CD4-positive, alpha-beta T cell (primary cell): Measurements from ENCODE around the gene SLC16A1. TPM values are rescaled to one million over a fixed set of nuclear protein-coding genes. Genes with fewer than 3 reads are reported as not detected.
A peak's percentile ranks its signal among the peaks of the same experiment; 100 is the strongest.

Source experiments
- ATAC-seq: fragments of 200-7000 bp; cut with Tn5 transposase; one replicate; pipeline ENCODE4 v1.10.0; 2022; ENCODE audit warnings: mild to moderate bottlenecking; ENCODE audit not compliant: poor library complexity
- CTCF ChIA-PET: fragments of 350-600 bp; sonication (Branson Sonifier 250); formaldehyde crosslinking; loops from one replicate; lab custom pipeline; 2021; ENCODE audit warnings: antibody characterized with exemption, inconsistent platforms; lab: Charles Lee
- POLR2A ChIA-PET: fragments of 350-600 bp; sonication (Branson Sonifier 250); formaldehyde crosslinking; loops from one replicate; lab custom pipeline; 2021; ENCODE audit warnings: antibody characterized with exemption, inconsistent platforms; lab: Charles Lee
- DNase-seq, 14 experiments: peaks; one replicate each; pipeline ENCODE4 v3.0.0-alpha.2; 2013 to 2020; ENCODE audit warnings: mixed read lengths in 2 of 14
- H3K27ac ChIP-seq, 2 donors: one replicate each; pipeline versions ENCODE4 v1.5.1 to v1.7.0; 2013; ENCODE audit warnings: low read length in 2 of 2, low read depth in 1 of 2, mild to moderate bottlenecking in 1 of 2
- H3K27me3 ChIP-seq, 2 experiments: 1 replicate in 1 of 2; 2 replicates in 1 of 2; pipeline versions ENCODE4 v1.6.1 to v1.7.0; 2013; ENCODE audit warnings: low read length in 2 of 2, control low read depth in 1 of 2, mild to moderate bottlenecking in 1 of 2, moderate library complexity in 1 of 2; ENCODE audit not compliant: insufficient read depth in 2 of 2, control insufficient read depth in 1 of 2
- H3K36me3 ChIP-seq: one replicate; pipeline ENCODE4 v1.6.1; 2013; ENCODE audit warnings: low read length, control low read depth; ENCODE audit not compliant: insufficient read depth
- H3K4me1 ChIP-seq: one replicate; pipeline ENCODE4 v1.6.1; 2013; ENCODE audit warnings: low read length, control low read depth; ENCODE audit not compliant: insufficient read depth
- H3K4me3 ChIP-seq: one replicate; pipeline ENCODE4 v1.5.1; 2013; ENCODE audit warnings: mild to moderate bottlenecking, low read length, moderate library complexity
- H3K9me3 ChIP-seq, 2 experiments: 1 replicate in 1 of 2; 2 replicates in 1 of 2; pipeline versions ENCODE4 v1.6.1 to v1.7.0; 2013; ENCODE audit warnings: low read length in 2 of 2, mild to moderate bottlenecking in 2 of 2, control low read depth in 1 of 2, moderate library complexity in 1 of 2; ENCODE audit not compliant: control insufficient read depth in 1 of 2, insufficient read depth in 1 of 2
- H3K27ac Mint-ChIP-seq: one replicate; pipeline ENCODE4 v1.8.0; 2020; ENCODE audit warnings: mixed read lengths
- H3K27me3 Mint-ChIP-seq: one replicate; pipeline ENCODE4 v1.8.0; 2021; ENCODE audit warnings: mixed read lengths
- H3K36me3 Mint-ChIP-seq: one replicate; pipeline ENCODE4 v1.8.0; 2021; ENCODE audit warnings: low read depth, mixed read lengths
- H3K4me1 Mint-ChIP-seq: one replicate; pipeline ENCODE4 v1.8.0; 2021; ENCODE audit warnings: low read depth, mixed read lengths
- H3K4me3 Mint-ChIP-seq: one replicate; pipeline ENCODE4 v1.8.0; 2020; ENCODE audit warnings: mild to moderate bottlenecking, mixed read lengths
- H3K9me3 Mint-ChIP-seq: one replicate; pipeline ENCODE4 v1.8.0; 2020; ENCODE audit warnings: mixed read lengths
- intact Hi-C, 2 experiments: fragments of 100-400 bp; cut with DNase I in 1 of 2; cut with micrococcal nuclease in 1 of 2; formaldehyde crosslinking; loops; one replicate each; pipeline versions ENCODE4 v1.15.1 to v1.9.0; 2023 to 2025; cut with DNase I, micrococcal nuclease
- polyA plus RNA-seq, 2 donors: library from polyadenylated mRNA; unstranded; fragments of 120-200 nt; gene quantifications; one replicate each; pipeline ENCODE4 v1.2.1, GENCODE V29; 2013
- total RNA-seq, 174 experiments: library from RNA in 2 of 174; stranded (reverse) in 2 of 174; gene quantifications; one replicate each; pipeline ENCODE4 v1.2.3 and lab custom pipeline; 2021 to 2026
- TF ChIP-seq, protein P1 (sequence below): fragments of 200-600 bp; IDR thresholded peaks from one replicate; pipeline ENCODE4 v1.8.0; 2022; ENCODE audit warnings: antibody characterized with exemption, mild to moderate bottlenecking

SLC16A1 gene
- total RNA-seq (10 to 100 TPM; 22.9 to 26.6 TPM), total RNA-seq (lab: John Stamatoyannopoulos, UW) (16.8 to 474 (median 49.8) reads per million in 172 experiments)
- polyA plus RNA-seq (2013, experiment 1 of 2) = 6.6 TPM
- 6.8 TPM for polyA plus RNA-seq (2013, experiment 2 of 2)

GRCh38 chr1:112955773-112956543 is at the start of gene SLC16A1:
Gene SLC16A1 (minus strand): TSS chr1:112956196. CDS start chr1:112929308, 26,888 bp downstream.
- TF ChIP-seq, protein P1, sequence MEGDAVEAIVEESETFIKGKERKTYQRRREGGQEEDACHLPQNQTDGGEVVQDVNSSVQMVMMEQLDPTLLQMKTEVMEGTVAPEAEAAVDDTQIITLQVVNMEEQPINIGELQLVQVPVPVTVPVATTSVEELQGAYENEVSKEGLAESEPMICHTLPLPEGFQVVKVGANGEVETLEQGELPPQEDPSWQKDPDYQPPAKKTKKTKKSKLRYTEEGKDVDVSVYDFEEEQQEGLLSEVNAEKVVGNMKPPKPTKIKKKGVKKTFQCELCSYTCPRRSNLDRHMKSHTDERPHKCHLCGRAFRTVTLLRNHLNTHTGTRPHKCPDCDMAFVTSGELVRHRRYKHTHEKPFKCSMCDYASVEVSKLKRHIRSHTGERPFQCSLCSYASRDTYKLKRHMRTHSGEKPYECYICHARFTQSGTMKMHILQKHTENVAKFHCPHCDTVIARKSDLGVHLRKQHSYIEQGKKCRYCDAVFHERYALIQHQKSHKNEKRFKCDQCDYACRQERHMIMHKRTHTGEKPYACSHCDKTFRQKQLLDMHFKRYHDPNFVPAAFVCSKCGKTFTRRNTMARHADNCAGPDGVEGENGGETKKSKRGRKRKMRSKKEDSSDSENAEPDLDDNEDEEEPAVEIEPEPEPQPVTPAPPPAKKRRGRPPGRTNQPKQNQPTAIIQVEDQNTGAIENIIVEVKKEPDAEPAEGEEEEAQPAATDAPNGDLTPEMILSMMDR = peak; percentile 14
- no peaks in the 10 kb centered on the region for H3K9me3 Mint-ChIP-seq
- DNase-seq (peak; percentile 78 to 95 (median 86)), ATAC-seq (peak; percentile 74)
- Histone ChIP-seq H3K27ac (peak within 1 kb of the TSS; percentile 80 to 84), H3K4me1 (peaks cover 35% of the 10 kb centered on the region), H3K4me3 (peak within 1 kb of the TSS; percentile 86), H3K36me3 (no peaks in the 10 kb centered on the region), H3K9me3 (no peaks in the 10 kb centered on the region), H3K27me3 (no peaks in the 10 kb centered on the region)
- H3K27me3 Mint-ChIP-seq = no peaks in the 10 kb centered on the region
- peaks cover 61% of the 10 kb centered on the region for H3K4me1 Mint-ChIP-seq
- intact Hi-C loops = loop anchor here (2.0 to 10.0 kb wide), 11 partner anchors 74 to 1559 kb away; partner anchors contain the start of genes LRIG2 (in 2 of the 2), RSBN1 (in 2 of the 2), CAPZA1 (in 1 of the 2) and CTTNBP2NL (in 1 of the 2)
- peak within 1 kb of the TSS; percentile 98 for H3K4me3 Mint-ChIP-seq
- ChIA-PET POLR2A (interaction anchor here (0.6 to 1.3 kb wide), 14 partner anchors 9 to 1802 kb away, joined by 3 to 15 read pairs (median 4); partner anchors contain the start of genes CAPZA1, CSDE1, LRIG2 and MOV10), CTCF (interaction anchor here (2.7 kb wide), 1 partner anchor 117 kb away, joined by 20 read pairs; the partner anchor contains the start of gene LRIG2)
- peak within 1 kb of the TSS; percentile 76 for H3K27ac Mint-ChIP-seq
- H3K36me3 Mint-ChIP-seq = peaks cover 19% of the 10 kb centered on the region

GRCh38 chr1:113003751-113004690 is 48.0 kb upstream of the SLC16A1 start:
- intact Hi-C loops = no loop called here
- peaks cover 31% of the 10 kb centered on the region for H3K36me3 Mint-ChIP-seq
- no peak for ATAC-seq
- H3K4me1 Mint-ChIP-seq = no peaks in the 10 kb centered on the region
- Histone ChIP-seq H3K4me3 (no peak overlapping the region), H3K27me3 (no peaks in the 10 kb centered on the region), H3K36me3 (peaks cover 6% of the 10 kb centered on the region), H3K27ac (no peak overlapping the region), H3K9me3 (no peaks in the 10 kb centered on the region), H3K4me1 (no peaks in the 10 kb centered on the region)
- ChIA-PET CTCF (no interaction called here), POLR2A (no interaction called here)
- TF ChIP-seq, protein P1 = no peak
- H3K27ac Mint-ChIP-seq = no peak overlapping the region
- H3K27me3 Mint-ChIP-seq = no peaks in the 10 kb centered on the region
- no peak overlapping the region for H3K4me3 Mint-ChIP-seq
- H3K9me3 Mint-ChIP-seq = no peaks in the 10 kb centered on the region
- DNase-seq = no peak

- Mint-ChIP-seq H3K36me3 (peaks cover 31% of the 10 kb centered on the region), H3K4me1 (no peaks in the 10 kb centered on the region), H3K9me3 (no peaks in the 10 kb centered on the region), H3K27me3 (no peaks in the 10 kb centered on the region), H3K27ac (no peak overlapping the region), H3K4me3 (no peak overlapping the region)
- Histone ChIP-seq H3K27ac (no peak overlapping the region), H3K9me3 (no peaks in the 10 kb centered on the region), H3K4me1 (no peaks in the 10 kb centered on the region), H3K36me3 (peaks cover 4% of the 10 kb centered on the region), H3K27me3 (no peaks in the 10 kb centered on the region), H3K4me3 (no peak overlapping the region)
- ChIA-PET CTCF (no interaction called here), POLR2A (no interaction called here)
- intact Hi-C loops = no loop called here
- DNase-seq = no peak
- TF ChIP-seq, protein P1 = no peak
- no peak for ATAC-seq
Measured at GRCh38 chr1:113002297-113002696, 46.3 kb upstream of the SLC16A1 start.
